Measurements from ENCODE around the gene NUDT21.

DNA sequence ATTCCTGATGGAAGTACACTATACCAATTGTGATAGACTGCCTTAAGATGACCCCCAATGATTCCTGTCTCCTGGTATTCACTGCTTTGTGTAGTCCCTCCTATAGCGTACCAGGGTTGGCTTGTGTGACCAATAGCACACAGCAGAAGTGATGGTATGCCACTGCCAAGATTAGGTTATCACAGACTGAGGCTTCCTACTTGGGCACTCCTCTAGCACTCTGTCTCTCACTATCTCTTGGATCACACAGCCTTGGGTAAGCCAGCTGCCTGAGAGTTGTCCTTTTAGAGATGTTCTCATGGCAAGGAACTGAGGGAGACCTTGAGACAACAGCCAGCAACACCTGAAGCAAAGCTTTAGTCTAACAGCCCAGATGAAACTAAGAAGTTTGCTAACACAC, 13.1 kb downstream of the NUDT21 start:
- TF ChIP-seq CTBP1 (IDR thresholded peaks at IDR 0.05; ENCODE audit: borderline replicate concordance): no peak
- TF ChIP-seq SUZ12 (IDR thresholded peaks at IDR 0.05): no peak

Data from HEK293T (cell line).